GM23248 (cell line): ENCODE results near the gene PTGES2. TPM values are rescaled to one million over a fixed set of nuclear protein-coding genes. Genes with fewer than 3 reads are reported as not detected.

Experiments
- DNase-seq: peaks from one replicate; pipeline ENCODE4 v3.0.0-alpha.2; 2015
- H2AFZ ChIP-seq: fragments of 200-600 bp; sonication (generic); 2 replicates; pipeline ENCODE4 v1.6.1; 2016; ENCODE audit warnings: antibody characterized with exemption
- H3F3A ChIP-seq: fragments of 200-600 bp; sonication (generic); 2 replicates; pipeline ENCODE4 v1.6.1; 2016; ENCODE audit warnings: mild to moderate bottlenecking, antibody characterized with exemption, mixed run types; ENCODE audit not compliant: insufficient read depth
- H3K27ac ChIP-seq: fragments of 200-600 bp; sonication (generic); 2 replicates; pipeline ENCODE4 v1.5.1; 2016; ENCODE audit warnings: mild to moderate bottlenecking
- H3K27me3 ChIP-seq: fragments of 200-600 bp; sonication (generic); replicated peaks from 2 replicates; pipeline ENCODE4 v1.6.1; 2016; ENCODE audit warnings: mild to moderate bottlenecking; ENCODE audit not compliant: insufficient read depth
- H3K36me3 ChIP-seq: fragments of 200-600 bp; sonication (generic); 2 replicates; pipeline ENCODE4 v1.6.1; 2016; ENCODE audit warnings: low read depth, mild to moderate bottlenecking
- H3K4me1 ChIP-seq: fragments of 200-600 bp; sonication (generic); 2 replicates; pipeline ENCODE4 v1.6.1; 2016; ENCODE audit warnings: mild to moderate bottlenecking; ENCODE audit not compliant: insufficient read depth
- H3K4me2 ChIP-seq: fragments of 200-600 bp; sonication (generic); one replicate; pipeline ENCODE4 v1.6.1; 2016; ENCODE audit warnings: mild to moderate bottlenecking; ENCODE audit not compliant: unreplicated experiment
- H3K4me3 ChIP-seq: fragments of 200-600 bp; sonication (generic); 2 replicates; pipeline ENCODE4 v1.5.1; 2016; ENCODE audit warnings: mild to moderate bottlenecking
- H3K79me2 ChIP-seq: fragments of 200-600 bp; sonication (generic); 2 replicates; pipeline ENCODE4 v1.6.1; 2016; ENCODE audit warnings: mild to moderate bottlenecking; ENCODE audit not compliant: insufficient read depth
- H3K9ac ChIP-seq: fragments of 200-600 bp; sonication (generic); 2 replicates; pipeline ENCODE4 v1.6.1; 2016; ENCODE audit warnings: mild to moderate bottlenecking
- H3K9me2 ChIP-seq: fragments of 200-600 bp; sonication (generic); 2 replicates; pipeline ENCODE4 v1.6.1; 2016; ENCODE audit warnings: mixed run types, mild to moderate bottlenecking, moderate library complexity; ENCODE audit not compliant: insufficient read depth
- H3K9me3 ChIP-seq: fragments of 200-600 bp; sonication (generic); one replicate; pipeline ENCODE4 v1.6.1; 2017; ENCODE audit warnings: low read depth
- H4K20me1 ChIP-seq: fragments of 200-600 bp; sonication (generic); 2 replicates; pipeline ENCODE4 v1.6.0; 2016; ENCODE audit not compliant: insufficient read depth
- EZH2 ChIP-seq: fragments of 200-600 bp; sonication (generic); IDR thresholded peaks from 2 replicates; pipeline ENCODE4 v1.6.1; 2018; ENCODE audit warnings: antibody characterized with exemption, mild to moderate bottlenecking; ENCODE audit not compliant: insufficient read depth, poor library complexity, severe bottlenecking
- EZH2phosphoT487 ChIP-seq: fragments of 200-600 bp; sonication (generic); IDR thresholded peaks from 2 replicates; pipeline ENCODE4 v1.6.1; 2018; ENCODE audit warnings: antibody characterized with exemption, moderate library complexity, mild to moderate bottlenecking, low read depth; ENCODE audit not compliant: insufficient read depth
- WGBS, 2 experiments: methylation state at CpG; one replicate each; pipeline ENCODE4 v1.1.6; 2015 to 2017; ENCODE audit warnings: low lambda C conversion rate in 2 of 2, low coverage in 1 of 2; ENCODE audit errors: missing lambda C conversion rate in 2 of 2; 5-methylcytosine and 5-hydroxymethylcytosine counted together
- in situ Hi-C: fragments of 300-500 bp; cut with MboI; formaldehyde crosslinking; loops from 2 replicates; pipeline ENCODE4 v1.15.0; 2020
- polyA plus RNA-seq: library from polyadenylated mRNA; unstranded; fragments of >200 nt; fragmentation: Nextera tagmentation; extraction: Ambion mirVana; gene quantifications from 2 replicates; pipeline ENCODE4 v1.2.1, GENCODE V29; 2016
- total RNA-seq: library from RNA; depleted of rRNA; stranded (reverse); fragments of >200 nt; shearing (Covaris generic); gene quantifications from 2 replicates; pipeline ENCODE4 v1.2.3, GENCODE V29; 2014

PTGES2 gene
- total and polyA plus RNA-seq, 2 experiments from 2014 or later, result 63.3 to 68.6 TPM

DNA sequence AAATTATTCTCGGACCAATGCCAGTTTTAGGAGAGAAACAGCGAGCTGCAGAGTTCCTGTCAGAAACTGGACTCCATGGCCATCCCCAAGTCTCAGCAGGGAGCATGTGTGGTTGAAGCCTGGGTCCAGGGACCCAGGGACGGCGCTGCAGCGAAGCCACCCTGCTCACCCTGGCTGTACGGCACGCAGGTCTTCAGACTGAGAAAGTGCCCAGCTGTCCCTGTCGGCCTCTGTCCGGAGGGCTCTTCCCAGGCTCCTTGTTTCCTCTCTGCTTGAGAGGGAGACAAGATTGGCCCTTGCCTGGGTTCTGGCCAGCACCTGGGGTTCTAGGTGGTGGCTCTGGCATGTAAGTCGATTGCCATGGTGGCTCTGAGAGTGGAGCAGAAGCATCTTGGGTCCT lies 26.9 kb downstream of the PTGES2 start:
- Histone ChIP-seq H3K79me2 (peaks cover 64% of the 10 kb centered on the region), H3F3A (peaks cover 22% of the 10 kb centered on the region), H3K9ac (no peak overlapping the region), H4K20me1 (no peaks in the 10 kb centered on the region), H3K9me2 (no peaks in the 10 kb centered on the region), H3K4me1 (peaks cover 21% of the 10 kb centered on the region), H3K4me3 (no peak overlapping the region), H3K9me3 (no peaks in the 10 kb centered on the region), H3K27ac (no peak overlapping the region), H3K27me3 (no peaks in the 10 kb centered on the region), H2AFZ (no peak overlapping the region), H3K4me2 (no peak overlapping the region), H3K36me3 (peaks cover 17% of the 10 kb centered on the region; the same call in 1 of the 2 replicates)
- no peak for DNase-seq
- TF ChIP-seq EZH2 (no peak), EZH2phosphoT487 (no peak)
- WGBS, 2 experiments, result 86 to 89% methylated on average over 10 of the region's 10 CpGs
- in situ Hi-C loops, result loop anchor here (10.0 kb wide), 1 partner anchor 156 kb away; no protein-coding TSS in a partner anchor

DNA sequence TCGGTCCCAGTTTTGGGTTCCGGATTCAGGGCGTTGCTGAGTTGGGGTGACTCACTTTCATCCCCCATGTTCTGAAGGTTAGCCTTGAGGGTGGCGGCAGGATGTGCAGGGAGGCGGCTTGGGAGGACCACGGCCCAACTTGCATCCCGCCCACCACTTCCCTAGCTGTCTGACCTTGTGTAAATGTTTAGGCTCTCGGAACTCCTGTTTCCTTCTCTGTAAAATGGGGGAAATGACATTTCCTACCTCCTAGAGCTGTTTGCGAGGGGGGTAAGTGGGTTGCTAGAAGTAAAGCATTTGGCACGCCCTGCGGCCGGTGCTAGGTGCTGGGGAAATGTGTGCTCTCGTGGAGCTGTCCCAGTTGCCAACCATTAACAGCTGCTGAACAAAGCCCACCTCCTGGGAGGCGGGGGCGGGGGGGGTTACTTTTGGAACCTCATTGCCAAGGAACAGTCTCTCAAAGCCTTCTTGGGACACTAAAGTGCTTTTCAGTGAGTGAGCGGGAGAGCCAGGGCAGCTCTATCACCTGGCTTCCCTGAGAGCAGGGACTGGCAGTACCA lies 27.5 kb downstream of the PTGES2 start:
- H3K4me1 ChIP-seq, result peaks cover 22% of the 10 kb centered on the region
- peak; percentile 29 for DNase-seq
- H3K9me2 ChIP-seq, result no peaks in the 10 kb centered on the region
- no peaks in the 10 kb centered on the region for H3K27me3 ChIP-seq
- H3K27ac ChIP-seq, result peak overlapping the region; percentile 97
- H3F3A ChIP-seq, result peaks cover 28% of the 10 kb centered on the region
- no peaks in the 10 kb centered on the region for H4K20me1 ChIP-seq
- H3K36me3 ChIP-seq, result peaks cover 17% of the 10 kb centered on the region; the same call in 1 of the 2 replicates
- no peaks in the 10 kb centered on the region for H3K9me3 ChIP-seq
- in situ Hi-C loops, result loop anchor here (10.0 kb wide), 1 partner anchor 155 kb away; no protein-coding TSS in a partner anchor
- peaks cover 69% of the 10 kb centered on the region for H3K79me2 ChIP-seq
- peak overlapping the region; percentile 96 for H3K4me2 ChIP-seq
- H2AFZ ChIP-seq, result no peak overlapping the region
- H3K9ac ChIP-seq, result peak overlapping the region; percentile 93
- TF ChIP-seq EZH2 (no peak), EZH2phosphoT487 (no peak)
- peak overlapping the region; percentile 75 for H3K4me3 ChIP-seq
- 91 to 92% methylated on average over 16 of the region's 16 CpGs for WGBS, 2 experiments

DNA sequence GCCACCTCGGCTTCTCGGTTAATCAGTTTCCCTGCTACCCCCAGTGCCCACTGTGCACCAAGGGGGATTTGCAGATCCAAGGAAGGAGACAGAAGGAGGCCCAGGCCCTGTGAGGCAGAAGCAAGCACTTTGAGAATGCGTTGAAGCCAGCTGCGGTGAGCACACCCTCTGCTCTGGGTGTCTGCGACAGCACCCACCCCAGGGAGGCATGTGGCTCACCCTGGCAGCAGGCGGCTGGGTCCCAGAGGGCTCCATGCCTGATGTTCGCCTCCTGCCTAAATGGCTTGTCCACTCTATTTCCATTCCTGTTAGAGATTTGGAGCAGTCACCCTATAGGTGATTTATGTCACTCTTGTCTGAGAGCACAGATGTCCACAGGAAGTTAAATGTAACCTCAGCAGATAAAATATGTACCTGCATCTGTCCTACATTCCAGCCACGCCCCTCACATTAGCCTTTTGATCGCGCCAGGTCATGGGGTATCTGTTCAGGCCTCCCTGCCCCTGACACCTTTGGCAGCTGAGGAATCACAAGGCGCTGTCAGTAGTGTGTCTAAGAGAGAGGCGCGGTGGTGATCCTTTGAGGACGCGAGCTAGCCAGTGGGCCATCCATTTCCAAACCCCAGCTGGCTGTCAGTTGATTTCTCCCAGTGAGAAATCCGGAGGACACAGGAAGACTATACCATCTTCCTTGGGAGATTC lies 28.1 kb downstream of the PTGES2 start:
- H3K27ac ChIP-seq, result peak overlapping the region; percentile 97
- 0 out of 2 replicates have a peak overlapping the region, but pooled peaks have one; percentile 16 for H2AFZ ChIP-seq
- DNase-seq, result peak; percentile 67
- H3K4me1 ChIP-seq, result peaks cover 28% of the 10 kb centered on the region
- peak overlapping the region; percentile 75 for H3K4me3 ChIP-seq
- H3K9ac ChIP-seq, result peak overlapping the region; percentile 93
- H3K9me2 ChIP-seq, result no peaks in the 10 kb centered on the region
- H4K20me1 ChIP-seq, result no peaks in the 10 kb centered on the region
- in situ Hi-C loops, result no loop called here
- peaks cover 73% of the 10 kb centered on the region for H3K79me2 ChIP-seq
- peak overlapping the region; percentile 96 for H3K4me2 ChIP-seq
- H3F3A ChIP-seq, result peaks cover 33% of the 10 kb centered on the region
- 51 to 59% methylated on average over 15 to 16 of the region's 16 CpGs for WGBS, 2 experiments
- no peaks in the 10 kb centered on the region for H3K9me3 ChIP-seq
- H3K27me3 ChIP-seq, result no peaks in the 10 kb centered on the region
- H3K36me3 ChIP-seq, result peaks cover 17% of the 10 kb centered on the region; the same call in 1 of the 2 replicates
- TF ChIP-seq EZH2 (no peak), EZH2phosphoT487 (no peak)

DNA sequence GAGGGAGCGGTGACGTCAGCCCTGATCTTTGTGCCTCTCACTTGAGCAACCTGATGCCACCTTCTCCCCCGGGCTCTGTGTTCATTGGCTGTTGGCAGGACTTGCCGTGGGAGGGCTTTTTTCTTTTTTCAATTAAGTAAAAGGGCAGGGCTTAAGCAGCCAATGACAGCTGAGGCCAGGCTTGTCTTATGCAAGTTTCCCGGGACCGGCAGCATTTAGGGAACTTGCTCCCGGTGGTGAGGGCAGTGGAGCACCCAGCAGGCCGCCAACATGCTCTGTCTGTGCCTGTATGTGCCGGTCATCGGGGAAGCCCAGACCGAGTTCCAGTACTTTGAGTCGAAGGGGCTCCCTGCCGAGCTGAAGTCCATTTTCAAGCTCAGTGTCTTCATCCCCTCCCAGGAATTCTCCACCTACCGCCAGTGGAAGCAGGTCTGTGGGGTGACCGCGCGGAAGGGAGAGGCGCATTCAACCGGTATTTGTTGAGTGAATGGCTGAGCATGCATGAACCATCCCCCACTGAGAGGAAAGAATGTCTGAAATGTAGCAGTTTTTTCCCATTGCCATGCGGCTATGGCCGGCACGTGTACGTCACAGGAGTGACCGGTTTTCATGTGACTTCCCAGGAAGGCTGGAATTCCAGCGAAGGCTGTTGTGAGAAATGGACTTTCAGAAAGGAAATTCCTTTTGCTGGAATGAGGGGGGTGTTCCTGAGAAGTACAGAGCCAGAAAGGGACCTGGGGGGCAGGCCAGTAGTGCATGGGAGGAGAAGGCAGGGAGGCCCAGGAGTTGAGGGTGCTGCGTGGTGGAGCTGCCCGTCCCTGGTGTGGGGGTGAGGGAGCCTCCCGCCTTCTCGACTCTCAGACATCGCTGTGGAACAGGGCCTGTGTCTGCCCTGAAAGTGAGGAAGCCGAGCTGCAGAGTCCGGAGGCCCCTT lies 29.0 kb downstream of the PTGES2 start:
- Histone ChIP-seq H3K27me3 (no peaks in the 10 kb centered on the region), H3K27ac (peak overlapping the region; percentile 97), H3K4me3 (peak overlapping the region; percentile 75), H3K9me3 (no peaks in the 10 kb centered on the region), H3K4me1 (peaks cover 35% of the 10 kb centered on the region), H3K79me2 (peaks cover 74% of the 10 kb centered on the region), H4K20me1 (no peaks in the 10 kb centered on the region), H3K9me2 (no peaks in the 10 kb centered on the region), H3F3A (peaks cover 41% of the 10 kb centered on the region), H3K4me2 (peak overlapping the region; percentile 96), H3K9ac (peak overlapping the region; percentile 93), H2AFZ (peak overlapping the region; percentile 19; the same call in 1 of the 2 replicates), H3K36me3 (peaks cover 17% of the 10 kb centered on the region; the same call in 1 of the 2 replicates)
- 2 to 4% methylated on average over 32 of the region's 32 CpGs for WGBS, 2 experiments
- TF ChIP-seq EZH2phosphoT487 (no peak), EZH2 (no peak)
- peak; percentile 98 for DNase-seq
- in situ Hi-C loops, result no loop called here
